K562 (cell line): ENCODE results near the gene TSPAN13. TPM values are rescaled to one million over a fixed set of nuclear protein-coding genes. Genes with fewer than 3 reads are reported as not detected.

Source experiments
- ATAC-seq: fragments of 200-7000 bp; cut with Tn5 transposase; 3 replicates; pipeline ENCODE4 v1.9.1; 2020; ENCODE audit warnings: moderate library complexity
- BruUV-seq: library from RNA; stranded (reverse); fragments of 400-500 nt; replicated peaks from 2 replicates; lab custom pipeline; 2021; lab: Mats Ljungman, UMichigan
- CTCF ChIA-PET: fragments of 300-600 bp; formaldehyde crosslinking; extraction: SDS; loops from one replicate; lab custom pipeline; 2021; ENCODE audit warnings: low intra/inter-chr PET ratio; lab: Yijun Ruan, JAX
- POLR2A ChIA-PET: fragments of 300-600, 350-650 bp; sonication (Branson Sonifier 250); formaldehyde crosslinking; extraction: SDS; loops from one replicate; lab custom pipeline; 2021; ENCODE audit warnings: antibody characterized with exemption, inconsistent platforms; lab: Yijun Ruan, JAX
- DNase-seq, 4 experiments: peaks; one replicate each; pipeline versions ENCODE4 v3.0.0 to v3.0.0-alpha.2; 2011 to 2018; ENCODE audit warnings: low spot score in 3 of 4, mixed read lengths in 3 of 4; ENCODE audit errors: extremely low read depth in 1 of 4
- FAIRE-seq: peaks from 2 replicates; lab custom pipeline; 2011; peaks lifted over from hg19 to GRCh38; lab: Jason Lieb, UNC
- H2AFZ ChIP-seq: 2 replicates; pipeline ENCODE4 v1.6.0; 2011; ENCODE audit warnings: low read depth, low read length, control low read depth, inconsistent platforms
- H3K27ac ChIP-seq: fragments of 200-600 bp; 3 replicates; pipeline ENCODE4 v1.8.0; 2011; ENCODE audit warnings: low read depth, mild to moderate bottlenecking, control low read depth, inconsistent platforms, low read length, moderate library complexity, mixed read lengths; ENCODE audit errors: extremely low read depth
- H3K27me3 ChIP-seq, 2 experiments: fragments of 300-600 bp in 1 of 2; 2 replicates in 1 of 2; 3 replicates in 1 of 2; pipeline versions ENCODE4 v1.6.0 to v1.8.0; 2011; ENCODE audit warnings: inconsistent platforms in 2 of 2, low read length in 2 of 2, mild to moderate bottlenecking in 1 of 2, mixed read lengths in 1 of 2, moderate library complexity in 1 of 2; ENCODE audit not compliant: control insufficient read depth in 2 of 2, insufficient read depth in 2 of 2
- H3K36me3 ChIP-seq: fragments of 300-600 bp; 3 replicates; pipeline ENCODE4 v1.8.0; 2011; ENCODE audit warnings: mild to moderate bottlenecking, low read length, inconsistent platforms; ENCODE audit not compliant: control insufficient read depth, insufficient read depth
- H3K4me1 ChIP-seq, 2 experiments: fragments of 200-600 bp in 1 of 2; replicated peaks in 1 of 2; 2 replicates in 1 of 2; 3 replicates in 1 of 2; pipeline versions ENCODE4 v1.5.1 to v1.8.0; 2011; ENCODE audit warnings: inconsistent platforms in 2 of 2, low read length in 2 of 2, mild to moderate bottlenecking in 1 of 2, mixed read lengths in 1 of 2, moderate library complexity in 1 of 2; ENCODE audit not compliant: control insufficient read depth in 2 of 2, insufficient read depth in 2 of 2
- H3K4me2 ChIP-seq: 2 replicates; pipeline ENCODE4 v1.6.1; 2011; ENCODE audit warnings: low read length, control low read depth, inconsistent platforms, mixed read lengths; ENCODE audit not compliant: insufficient read depth
- H3K4me3 ChIP-seq: fragments of 200-600 bp; sonication (generic), shearing (Covaris generic); 2 replicates; pipeline ENCODE4 v1.5.1; 2016; ENCODE audit warnings: control low read depth, inconsistent platforms
- H3K79me2 ChIP-seq: fragments of 200-600 bp; 3 replicates; pipeline ENCODE4 v1.8.0; 2011; ENCODE audit warnings: low read length, inconsistent platforms; ENCODE audit not compliant: control insufficient read depth, insufficient read depth
- H3K9ac ChIP-seq, 2 experiments: 2 replicates each; pipeline versions ENCODE4 v1.6.0 to v1.6.1; 2011; ENCODE audit warnings: low read depth in 2 of 2, low read length in 2 of 2, control low read depth in 1 of 2, inconsistent platforms in 1 of 2, mild to moderate bottlenecking in 1 of 2, mixed read lengths in 1 of 2; ENCODE audit not compliant: insufficient read depth in 1 of 2
- H3K9me1 ChIP-seq: one replicate; pipeline ENCODE4 v1.6.0; 2011; ENCODE audit warnings: inconsistent platforms, mild to moderate bottlenecking, low read length, moderate library complexity; ENCODE audit not compliant: control insufficient read depth, insufficient read depth
- H3K9me3 ChIP-seq: replicated peaks from 2 replicates; pipeline ENCODE4 v1.5.1; 2011; ENCODE audit warnings: low read depth, low read length, inconsistent platforms; ENCODE audit not compliant: control insufficient read depth, insufficient read depth
- H4K20me1 ChIP-seq: replicated peaks from 2 replicates; pipeline ENCODE4 v1.6.1; 2011; ENCODE audit warnings: low read length, inconsistent platforms, mixed read lengths; ENCODE audit not compliant: control insufficient read depth, insufficient read depth
- BRF1 ChIP-seq: IDR thresholded peaks from 3 replicates; pipeline ENCODE4 v1.6.1; 2011; ENCODE audit warnings: borderline replicate concordance, mild to moderate bottlenecking; ENCODE audit not compliant: insufficient read length; ENCODE audit errors: extremely low read depth
- CBX8 ChIP-seq: fragments of 200-600 bp; sonication (generic); IDR thresholded peaks from 2 replicates; pipeline ENCODE4 v1.6.1; 2012; ENCODE audit warnings: borderline replicate concordance, mixed run types, low read depth, mild to moderate bottlenecking, moderate library complexity, mixed read lengths, low read length, control low read depth, inconsistent platforms; ENCODE audit not compliant: poor library complexity, severe bottlenecking; ENCODE audit errors: extremely low read depth
- CC2D1A ChIP-seq: fragments of 450-650 bp; IDR thresholded peaks from 2 replicates; pipeline ENCODE4 v1.6.1; 2017; ENCODE audit warnings: mild to moderate bottlenecking
- CHCHD3 ChIP-seq: fragments of 250-450 bp; sonication (Bioruptor Pico); IDR thresholded peaks from 2 replicates; pipeline ENCODE4 v2.1.2; 2022; ENCODE audit warnings: mild to moderate bottlenecking
- GATAD2A ChIP-seq: fragments of 450-650 bp; IDR thresholded peaks from 2 replicates; pipeline ENCODE4 v1.6.1; 2017
- MAFK ChIP-seq: IDR thresholded peaks from 2 replicates; pipeline ENCODE4 v1.6.1; 2011; ENCODE audit warnings: low read length, improper control_type of control experiment
- MYC ChIP-seq, 2 experiments: fragments of 250-450 bp in 1 of 2; sonication (Bioruptor Pico) in 1 of 2; IDR thresholded peaks; 2 replicates each; pipeline versions ENCODE4 v1.5.1 to v1.6.1; 2012 to 2021; ENCODE audit warnings: low read depth in 2 of 2, borderline replicate concordance in 1 of 2, improper control_type of control experiment in 1 of 2, low read length in 1 of 2, mild to moderate bottlenecking in 1 of 2, moderate library complexity in 1 of 2
- POU5F1 ChIP-seq: fragments of 150-350 bp; IDR thresholded peaks from 2 replicates; pipeline ENCODE4 v1.6.1; 2014; ENCODE audit warnings: borderline replicate concordance, low read length, low read depth, mild to moderate bottlenecking; ENCODE audit not compliant: partially characterized antibody
- SRF ChIP-seq, 2 experiments: fragments of 250-450, 450-650 bp in 1 of 2; sonication (Bioruptor Pico) in 1 of 2; sonication (generic) in 1 of 2; formaldehyde crosslinking; IDR thresholded peaks; 2 replicates each; pipeline versions ENCODE4 v1.5.0 to v1.5.1; 2020 to 2022; ENCODE audit warnings: mild to moderate bottlenecking in 1 of 2, missing genetic modification reagents in 1 of 2
- WGBS: fragments of 100-300 bp; shearing (Covaris generic); methylation state at CpG from one replicate; pipeline ENCODE4 v1.1.6; 2016; ENCODE audit warnings: low coverage, mixed read lengths; ENCODE audit not compliant: insufficient coverage; ENCODE audit errors: missing lambda C conversion rate; 5-methylcytosine and 5-hydroxymethylcytosine counted together
- in situ Hi-C: fragments of 300-500 bp; cut with MboI; formaldehyde crosslinking; loops from 4 replicates; pipeline ENCODE4 v1.15.0; 2018; ENCODE audit warnings: inconsistent platforms, mixed read lengths
- intact Hi-C: fragments of 100-400 bp; cut with micrococcal nuclease; formaldehyde crosslinking; loops from 2 replicates; pipeline ENCODE4 v1.14.2; 2022
- polyA plus RNA-seq, 8 experiments: library from polyadenylated mRNA; depleted of rRNA in 4 of 8; stranded (reverse) in 5 of 8; unstranded in 3 of 8; fragments of >200 nt; fragmentation: Nextera tagmentation in 2 of 8; fragmentation: Illumina TruSeq in 1 of 8; extraction: Ambion mirVana in 2 of 8; extraction: Trizol in 1 of 8; gene quantifications; 2 replicates each; pipeline versions ENCODE4 v1.2.1 to v1.2.3, GENCODE V29; 2011 to 2014; ENCODE audit warnings: inconsistent platforms in 1 of 8, missing spikeins in 1 of 8
- total RNA-seq, 7 experiments: library from RNA; depleted of rRNA in 6 of 7; stranded (reverse); fragments of >200 nt in 6 of 7; fragmentation: Illumina TruSeq in 2 of 7; extraction: Trizol in 2 of 7; gene quantifications; 2 replicates each; pipeline versions ENCODE4 v1.2.1 to v1.2.3, GENCODE V29; 2011 to 2021; ENCODE audit warnings: low replicate concordance in 1 of 7
- TF ChIP-seq, protein P1 (sequence below): fragments of 450-650 bp; conservative IDR thresholded peaks from 2 replicates; pipeline ENCODE4 v1.6.1; 2016; ENCODE audit warnings: missing genetic modification characterization, low read depth, mild to moderate bottlenecking, missing compliant biosample characterization, moderate library complexity
- TF ChIP-seq, protein P2 (sequence below): fragments of 250-450 bp; sonication (Bioruptor Pico); IDR thresholded peaks from 2 replicates; pipeline ENCODE4 v1.4.0; 2020; ENCODE audit warnings: mild to moderate bottlenecking, moderate library complexity
- TF ChIP-seq, protein P3 (sequence below): fragments of 200-800 bp; sonication (Bioruptor generic); IDR thresholded peaks from 2 replicates; pipeline ENCODE4 v1.6.1; 2017; ENCODE audit warnings: missing genetic modification characterization, missing compliant biosample characterization

TSPAN13 gene
- total and polyA plus RNA-seq, 9 of the 15 experiments (the other 6 are each of a cell fraction or from before 2014, with no cell fraction given) = 7.8 to 46.3 (median 20.0) TPM

DNA sequence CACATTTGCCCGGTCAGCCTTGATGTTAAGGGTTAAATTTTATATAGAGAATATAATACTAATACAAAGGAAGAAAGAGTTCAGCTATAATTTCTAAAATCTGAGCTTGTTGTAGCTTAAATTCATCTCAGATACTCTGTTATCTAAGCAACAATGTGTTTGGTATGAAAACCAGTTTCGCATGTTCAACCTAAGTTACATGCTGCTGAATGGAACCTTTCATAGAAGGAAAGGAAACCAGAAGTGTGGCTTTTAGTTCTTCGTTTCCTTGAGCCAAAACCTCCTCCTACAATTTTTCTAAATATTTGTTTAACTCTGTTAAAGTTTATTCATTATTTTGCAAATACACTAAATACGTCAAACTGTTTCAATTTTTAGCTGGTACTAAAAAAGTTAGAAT is 32.7 kb downstream of the TSPAN13 start:
- H3K79me2 ChIP-seq = no peaks in the 10 kb centered on the region
- peaks cover 7% of the 10 kb centered on the region; the same call in 2 of the 3 replicates for H3K36me3 ChIP-seq
- ChIA-PET CTCF (no interaction called here), POLR2A (interaction anchor here (1.5 kb wide), 1 partner anchor 58 kb away, joined by 3 read pairs; no protein-coding TSS in a partner anchor)
- no peak for DNase-seq
- H4K20me1 ChIP-seq = no peaks in the 10 kb centered on the region
- H3K9me3 ChIP-seq = no peaks in the 10 kb centered on the region
- intact Hi-C loops = no loop called here
- no peaks in the 10 kb centered on the region for H3K27me3 ChIP-seq
- no TSS peak for BruUV-seq
- no peaks in the 10 kb centered on the region for H3K4me1 ChIP-seq
- no peak overlapping the region for H3K27ac ChIP-seq
- FAIRE-seq = no peak
- no peak for TF ChIP-seq CC2D1A
- no peak for TF ChIP-seq MYC (IDR thresholded peaks at IDR 0.05; ENCODE audit: low read depth, low read length)
- TF ChIP-seq MYC (CRISPR knock-in tag; IDR thresholded peaks at IDR 0.05; ENCODE audit: borderline replicate concordance, low read depth) = no peak
- no peak for TF ChIP-seq CBX8
- TF ChIP-seq, protein P1, sequence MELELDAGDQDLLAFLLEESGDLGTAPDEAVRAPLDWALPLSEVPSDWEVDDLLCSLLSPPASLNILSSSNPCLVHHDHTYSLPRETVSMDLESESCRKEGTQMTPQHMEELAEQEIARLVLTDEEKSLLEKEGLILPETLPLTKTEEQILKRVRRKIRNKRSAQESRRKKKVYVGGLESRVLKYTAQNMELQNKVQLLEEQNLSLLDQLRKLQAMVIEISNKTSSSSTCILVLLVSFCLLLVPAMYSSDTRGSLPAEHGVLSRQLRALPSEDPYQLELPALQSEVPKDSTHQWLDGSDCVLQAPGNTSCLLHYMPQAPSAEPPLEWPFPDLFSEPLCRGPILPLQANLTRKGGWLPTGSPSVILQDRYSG = no peak
- TF ChIP-seq, protein P2, sequence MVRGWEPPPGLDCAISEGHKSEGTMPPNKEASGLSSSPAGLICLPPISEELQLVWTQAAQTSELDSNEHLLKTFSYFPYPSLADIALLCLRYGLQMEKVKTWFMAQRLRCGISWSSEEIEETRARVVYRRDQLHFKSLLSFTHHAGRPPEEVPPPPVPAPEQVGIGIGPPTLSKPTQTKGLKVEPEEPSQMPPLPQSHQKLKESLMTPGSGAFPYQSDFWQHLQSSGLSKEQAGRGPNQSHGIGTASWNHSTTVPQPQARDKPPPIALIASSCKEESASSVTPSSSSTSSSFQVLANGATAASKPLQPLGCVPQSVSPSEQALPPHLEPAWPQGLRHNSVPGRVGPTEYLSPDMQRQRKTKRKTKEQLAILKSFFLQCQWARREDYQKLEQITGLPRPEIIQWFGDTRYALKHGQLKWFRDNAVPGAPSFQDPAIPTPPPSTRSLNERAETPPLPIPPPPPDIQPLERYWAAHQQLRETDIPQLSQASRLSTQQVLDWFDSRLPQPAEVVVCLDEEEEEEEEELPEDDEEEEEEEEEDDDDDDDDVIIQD = no peak
- TF ChIP-seq GATAD2A = no peak
- no peak for TF ChIP-seq CHCHD3 (CRISPR knock-in tag)
- TF ChIP-seq MAFK = no peak
- no peak for TF ChIP-seq POU5F1
- TF ChIP-seq SRF (CRISPR knock-in tag; IDR thresholded peaks at IDR 0.05) = no peak
- TF ChIP-seq BRF1 = no peak
- TF ChIP-seq, protein P3, sequence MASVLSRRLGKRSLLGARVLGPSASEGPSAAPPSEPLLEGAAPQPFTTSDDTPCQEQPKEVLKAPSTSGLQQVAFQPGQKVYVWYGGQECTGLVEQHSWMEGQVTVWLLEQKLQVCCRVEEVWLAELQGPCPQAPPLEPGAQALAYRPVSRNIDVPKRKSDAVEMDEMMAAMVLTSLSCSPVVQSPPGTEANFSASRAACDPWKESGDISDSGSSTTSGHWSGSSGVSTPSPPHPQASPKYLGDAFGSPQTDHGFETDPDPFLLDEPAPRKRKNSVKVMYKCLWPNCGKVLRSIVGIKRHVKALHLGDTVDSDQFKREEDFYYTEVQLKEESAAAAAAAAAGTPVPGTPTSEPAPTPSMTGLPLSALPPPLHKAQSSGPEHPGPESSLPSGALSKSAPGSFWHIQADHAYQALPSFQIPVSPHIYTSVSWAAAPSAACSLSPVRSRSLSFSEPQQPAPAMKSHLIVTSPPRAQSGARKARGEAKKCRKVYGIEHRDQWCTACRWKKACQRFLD (CRISPR knock-in tag) = no peak
- no peak for ATAC-seq
- H3K9me1 ChIP-seq = no peaks in the 10 kb centered on the region
- H2AFZ ChIP-seq = no peak overlapping the region
- no peak overlapping the region for H3K4me2 ChIP-seq
- in situ Hi-C loops = no loop called here
- no peak overlapping the region for H3K9ac ChIP-seq
- 61% methylated on average over 4 of the region's 4 CpGs for WGBS
- no peak overlapping the region for H3K4me3 ChIP-seq
